DOHH2 (cell line): ENCODE measurements around the gene DCP1B.

ENCODE experiments used
- CTCF ChIP-seq: fragments of 200-600 bp; sonication (generic); IDR thresholded peaks from one replicate; pipeline ENCODE4 v1.5.1; 2014; ENCODE audit warnings: antibody characterized with exemption, mild to moderate bottlenecking, low read depth, low read length; ENCODE audit not compliant: poor library complexity, severe bottlenecking
- EZH2phosphoT487 ChIP-seq: fragments of 200-600 bp; sonication (generic); IDR thresholded peaks from 2 replicates; pipeline ENCODE4 v1.6.1; 2017; ENCODE audit warnings: borderline replicate concordance, mild to moderate bottlenecking, antibody characterized with exemption, low read length, moderate library complexity, mixed read lengths

- TF ChIP-seq CTCF (no peak), EZH2phosphoT487 (no peak)
Observed at GRCh38 chr12:2016862-2017545, 12.7 kb upstream of the DCP1B start.
